NCI-H82 (cell line): ENCODE measurements around the gene FAT1.

ENCODE experiments used
- DNase-seq: peaks from one replicate; lab custom pipeline; 2025; lab: John Stamatoyannopoulos, UW

Gene FAT1

GRCh38 chr4:186569533-186570192, 154.0 kb downstream of the FAT1 start:
- DNase-seq = no peak

GRCh38 chr4:186566068-186566467, 157.6 kb downstream of the FAT1 start:
- no peak for DNase-seq

GRCh38 chr4:186563761-186564160, 159.9 kb downstream of the FAT1 start:
- DNase-seq = no peak

GRCh38 chr4:186561748-186562147, 161.9 kb downstream of the FAT1 start:
- no peak for DNase-seq

GRCh38 chr4:186560647-186561046, 163.0 kb downstream of the FAT1 start:
- no peak for DNase-seq

GRCh38 chr4:186557486-186557885, 166.2 kb downstream of the FAT1 start:
- DNase-seq = no peak

- DNase-seq = no peak
Observed at GRCh38 chr4:186557061-186557460, 166.6 kb downstream of the FAT1 start.

GRCh38 chr4:186554914-186555827, 168.5 kb downstream of the FAT1 start, which contains the start of gene MTNR1A:
TSS of gene MTNR1A (minus strand) at chr4:186555567. CDS start at chr4:186555365, 202 bp downstream.
- no peak for DNase-seq

- DNase-seq = no peak
Observed at GRCh38 chr4:186554539-186554913, 169.1 kb downstream of the FAT1 start.

GRCh38 chr4:186553717-186554116, 169.9 kb downstream of the FAT1 start:
- DNase-seq = no peak

- DNase-seq = no peak
Observed at GRCh38 chr4:186551849-186552248, 171.8 kb downstream of the FAT1 start.

GRCh38 chr4:186545436-186545835, 178.2 kb downstream of the FAT1 start:
- DNase-seq = no peak

- no peak for DNase-seq
Observed at GRCh38 chr4:186543206-186543605, 180.4 kb downstream of the FAT1 start.

- no peak for DNase-seq
Observed at GRCh38 chr4:186541801-186542200, 181.9 kb downstream of the FAT1 start.

GRCh38 chr4:186537843-186538521, 185.7 kb downstream of the FAT1 start:
- no peak for DNase-seq
